ENCODE data around the gene JARID2.

DNA sequence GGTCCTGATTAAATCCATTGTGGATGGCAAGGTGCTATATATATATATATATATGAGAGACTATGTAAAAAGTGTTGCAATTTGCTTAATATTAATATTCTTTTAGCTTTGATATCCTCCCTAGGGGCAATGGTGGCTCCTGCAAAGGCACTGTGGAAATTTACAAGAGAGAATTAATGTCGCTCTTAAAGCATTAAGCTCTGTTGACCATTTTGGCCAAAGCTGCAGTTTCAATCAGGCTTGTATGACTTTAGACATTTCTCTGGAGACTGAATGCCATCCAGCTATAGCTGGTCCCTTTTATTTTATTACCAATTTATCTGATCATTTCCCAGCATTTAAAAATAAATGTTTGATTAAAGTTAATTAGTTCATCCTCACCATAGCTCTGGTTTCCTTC, 155.3 kb downstream of the JARID2 start:
- TF ChIP-seq, protein P1, sequence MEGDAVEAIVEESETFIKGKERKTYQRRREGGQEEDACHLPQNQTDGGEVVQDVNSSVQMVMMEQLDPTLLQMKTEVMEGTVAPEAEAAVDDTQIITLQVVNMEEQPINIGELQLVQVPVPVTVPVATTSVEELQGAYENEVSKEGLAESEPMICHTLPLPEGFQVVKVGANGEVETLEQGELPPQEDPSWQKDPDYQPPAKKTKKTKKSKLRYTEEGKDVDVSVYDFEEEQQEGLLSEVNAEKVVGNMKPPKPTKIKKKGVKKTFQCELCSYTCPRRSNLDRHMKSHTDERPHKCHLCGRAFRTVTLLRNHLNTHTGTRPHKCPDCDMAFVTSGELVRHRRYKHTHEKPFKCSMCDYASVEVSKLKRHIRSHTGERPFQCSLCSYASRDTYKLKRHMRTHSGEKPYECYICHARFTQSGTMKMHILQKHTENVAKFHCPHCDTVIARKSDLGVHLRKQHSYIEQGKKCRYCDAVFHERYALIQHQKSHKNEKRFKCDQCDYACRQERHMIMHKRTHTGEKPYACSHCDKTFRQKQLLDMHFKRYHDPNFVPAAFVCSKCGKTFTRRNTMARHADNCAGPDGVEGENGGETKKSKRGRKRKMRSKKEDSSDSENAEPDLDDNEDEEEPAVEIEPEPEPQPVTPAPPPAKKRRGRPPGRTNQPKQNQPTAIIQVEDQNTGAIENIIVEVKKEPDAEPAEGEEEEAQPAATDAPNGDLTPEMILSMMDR (IDR thresholded peaks at IDR 0.05), result no peak
- TF ChIP-seq POLR2A (IDR thresholded peaks at IDR 0.05), result no peak
